K562 (cell line): ENCODE results near the gene C1orf50.

ENCODE experiments used
- CTCF ChIP-seq, 3 experiments: IDR thresholded peaks in 2 of 3; conservative IDR thresholded peaks in 1 of 3; 2 replicates each; pipeline ENCODE4 v1.5.1; 2011 to 2012; ENCODE audit warnings: low read length in 3 of 3, mild to moderate bottlenecking in 3 of 3, control low read depth in 2 of 3, improper control_type of control experiment in 1 of 3, inconsistent platforms in 1 of 3, low read depth in 1 of 3, mixed read lengths in 1 of 3, moderate library complexity in 1 of 3; ENCODE audit not compliant: insufficient read depth in 2 of 3
- GABPA ChIP-seq: fragments of 200-800 bp; sonication (Bioruptor generic); conservative IDR thresholded peaks from 2 replicates; pipeline ENCODE4 v1.6.1; 2016; ENCODE audit warnings: low read depth, missing genetic modification characterization, missing compliant biosample characterization
- KDM4B ChIP-seq, 2 experiments: fragments of 450-650 bp in 1 of 2; sonication (generic) in 1 of 2; IDR thresholded peaks; 2 replicates each; pipeline ENCODE4 v1.6.1; 2016 to 2017; ENCODE audit warnings: borderline replicate concordance in 2 of 2, antibody characterized with exemption in 1 of 2, low read depth in 1 of 2, mild to moderate bottlenecking in 1 of 2
- PATZ1 ChIP-seq: fragments of 250-450 bp; sonication (Bioruptor Pico); IDR thresholded peaks from 2 replicates; pipeline ENCODE4 v1.5.0; 2020; ENCODE audit warnings: mild to moderate bottlenecking, borderline replicate concordance
- SRSF1 ChIP-seq: fragments of 200-400 bp; formaldehyde crosslinking; IDR thresholded peaks from 2 replicates; pipeline ENCODE4 v1.6.1; 2017; ENCODE audit warnings: mild to moderate bottlenecking, low read depth, low read length, moderate library complexity

GRCh38 chr1:42816585-42817439 lies 49.8 kb downstream of the C1orf50 start, which contains the start of the genes ERMAP and SVBP:
- TF ChIP-seq PATZ1 (no peak), GABPA (peak; percentile 69), KDM4B (IDR thresholded peaks at IDR 0.05; ENCODE audit: borderline replicate concordance in 2 of 2, low read depth in 1 of 2) (peak in 1 of 2 experiments; percentile 45; a peak in 1 of 4 replicates), CTCF (IDR thresholded peaks at IDR 0.05 in 2 of 3, conservative IDR thresholded peaks at IDR 0.05 in 1 of 3; ENCODE audit: insufficient read depth in 2 of 3, low read depth in 1 of 3, low read length in 3 of 3) (peak in 1 of 3 experiments; percentile 27; a peak in 1 of 6 replicates), SRSF1 (no peak)
